Measurements from ENCODE around the gene ANXA4.

GRCh38 chr2:69811018-69811417 lies 69.1 kb downstream of the ANXA4 start:
- TF ChIP-seq EGR1 (IDR thresholded peaks at IDR 0.05; ENCODE audit: low read depth in 2 of 2): no peak
- no peak for TF ChIP-seq MAX (IDR thresholded peaks at IDR 0.05)
- TF ChIP-seq CTCF (IDR thresholded peaks at IDR 0.05; ENCODE audit: low read depth, low read length, missing input control): no peak
- TF ChIP-seq YY1 (IDR thresholded peaks at IDR 0.05): no peak
- TF ChIP-seq NR2F2 (IDR thresholded peaks at IDR 0.05): no peak
- no peak for TF ChIP-seq RAD21 (IDR thresholded peaks at IDR 0.05)
- no peak for TF ChIP-seq REST (IDR thresholded peaks at IDR 0.05)
- no peak for TF ChIP-seq TAF1 (conservative IDR thresholded peaks at IDR 0.05)
- no peak for TF ChIP-seq HNF4G (IDR thresholded peaks at IDR 0.05)
- no peak for TF ChIP-seq JUND (IDR thresholded peaks at IDR 0.05)
- TF ChIP-seq GABPA (IDR thresholded peaks at IDR 0.05 in 1 of 2, conservative IDR thresholded peaks at IDR 0.05 in 1 of 2): no peak
- no peak for TF ChIP-seq SP1 (IDR thresholded peaks at IDR 0.05)
- TF ChIP-seq RXRA (IDR thresholded peaks at IDR 0.05): no peak

Measured in liver (tissue), 3 donors.